Measurements from ENCODE around the gene ABHD4.
"Not testable (repeated sequence)": the region's sequence is repeated elsewhere in the genome, so short reads cannot be mapped to it uniquely, and the experiment has no call there.

- TF ChIP-seq CTCF (conservative IDR thresholded peaks at IDR 0.05; ENCODE audit: low read length); EZH2phosphoT487 (IDR thresholded peaks at IDR 0.05; ENCODE audit: borderline replicate concordance, low read depth, low read length): not testable (repeated sequence)
Observed at GRCh38 chr14:22587677-22588422, 10.2 kb upstream of the ABHD4 start.
